PC-3 (cell line): Measurements from ENCODE around the gene COL27A1.

Source experiments
- CTCF ChIP-seq: fragments of 300-600 bp; sonication (generic); conservative IDR thresholded peaks from 2 replicates; pipeline ENCODE4 v1.5.1; 2017; ENCODE audit warnings: antibody characterized with exemption, low read depth, mild to moderate bottlenecking, low read length
- EZH2 ChIP-seq: fragments of 300-600 bp; sonication (generic); IDR thresholded peaks from one replicate; pipeline ENCODE4 v1.6.1; 2017; ENCODE audit warnings: antibody characterized with exemption, mild to moderate bottlenecking, low read length; ENCODE audit not compliant: unreplicated experiment

GRCh38 chr9:114286146-114286679 lies 130.9 kb downstream of the COL27A1 start:
- TF ChIP-seq CTCF (no peak), EZH2 (no peak)
